Measurements from ENCODE around the gene CNTNAP2.

DNA sequence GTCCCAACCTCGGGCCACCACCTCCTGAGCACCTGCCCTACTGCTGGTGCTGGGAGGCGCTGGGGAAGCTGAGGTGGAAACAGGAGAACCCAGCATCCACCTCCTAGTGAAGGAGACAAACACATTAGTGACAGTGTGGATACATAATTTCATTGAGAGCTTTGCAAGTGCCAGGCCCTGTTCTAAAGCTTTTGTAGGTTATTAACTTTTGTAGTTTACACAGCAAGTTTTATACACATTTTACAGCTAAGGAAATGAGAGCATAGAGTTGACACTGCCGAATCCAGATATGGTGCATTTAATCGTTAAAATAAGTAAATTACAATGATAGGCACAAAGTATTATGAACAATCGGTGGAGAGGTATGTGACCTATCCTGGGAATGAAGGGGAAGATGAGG, 2007.9 kb downstream of the CNTNAP2 start:
- no peak for TF ChIP-seq POLR2AphosphoS5 (IDR thresholded peaks at IDR 0.05)
- no peak for TF ChIP-seq CTCF (IDR thresholded peaks at IDR 0.05)
- no peak for TF ChIP-seq EP300 (IDR thresholded peaks at IDR 0.05)
- TF ChIP-seq POLR2A (IDR thresholded peaks at IDR 0.05): no peak

All from suprapubic skin (tissue), 4 donors.